GM21825 (cell line): ENCODE data around the gene ABCD4.

Experiments
- ATAC-seq: cut with Tn5 transposase; IDR thresholded peaks from one replicate; pipeline ENCODE4 v1.9.1; 2021; ENCODE audit warnings: mild to moderate bottlenecking, moderate library complexity; ENCODE audit not compliant: unreplicated experiment

ABCD4 gene

GRCh38 chr14:74238974-74239847 lies 63.5 kb downstream of the ABCD4 start, which contains the start of gene VSX2:
Gene VSX2 (plus strand): TSS chr14:74239449. CDS start chr14:74239562, 113 bp downstream.
- no peak for ATAC-seq

- no peak for ATAC-seq
Observed at GRCh38 chr14:74237441-74237840, 65.3 kb downstream of the ABCD4 start.
